C4-2B (cell line): ENCODE measurements around the gene YIPF7.

Experiments used
- ZFX ChIP-seq: fragments of 450-650 bp; IDR thresholded peaks from 2 replicates; pipeline ENCODE4 v1.6.1; 2017
- TF ChIP-seq, protein P1 (sequence below): fragments of 450-650 bp; conservative IDR thresholded peaks from 2 replicates; pipeline ENCODE4 v1.5.1; 2017; ENCODE audit warnings: mild to moderate bottlenecking

DNA sequence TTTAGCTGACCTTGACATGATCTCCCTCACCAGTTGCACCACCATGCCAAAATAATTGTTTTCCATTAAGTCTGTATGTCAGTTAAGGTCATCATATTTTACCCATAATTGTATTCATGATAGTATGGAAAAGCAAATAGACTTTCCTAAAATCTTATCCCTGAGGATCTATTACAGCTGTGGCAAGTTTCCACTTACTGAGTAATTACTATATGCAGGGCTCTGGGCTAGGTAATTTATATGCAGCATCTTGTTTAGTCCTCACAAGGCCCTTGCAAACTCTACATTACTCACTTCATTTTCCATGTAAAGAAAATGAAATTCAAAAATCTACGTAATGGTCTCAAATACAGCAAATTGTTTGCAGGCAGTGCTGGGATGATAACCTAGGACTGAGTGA lies 34.8 kb downstream of the YIPF7 start:
- TF ChIP-seq, protein P1, sequence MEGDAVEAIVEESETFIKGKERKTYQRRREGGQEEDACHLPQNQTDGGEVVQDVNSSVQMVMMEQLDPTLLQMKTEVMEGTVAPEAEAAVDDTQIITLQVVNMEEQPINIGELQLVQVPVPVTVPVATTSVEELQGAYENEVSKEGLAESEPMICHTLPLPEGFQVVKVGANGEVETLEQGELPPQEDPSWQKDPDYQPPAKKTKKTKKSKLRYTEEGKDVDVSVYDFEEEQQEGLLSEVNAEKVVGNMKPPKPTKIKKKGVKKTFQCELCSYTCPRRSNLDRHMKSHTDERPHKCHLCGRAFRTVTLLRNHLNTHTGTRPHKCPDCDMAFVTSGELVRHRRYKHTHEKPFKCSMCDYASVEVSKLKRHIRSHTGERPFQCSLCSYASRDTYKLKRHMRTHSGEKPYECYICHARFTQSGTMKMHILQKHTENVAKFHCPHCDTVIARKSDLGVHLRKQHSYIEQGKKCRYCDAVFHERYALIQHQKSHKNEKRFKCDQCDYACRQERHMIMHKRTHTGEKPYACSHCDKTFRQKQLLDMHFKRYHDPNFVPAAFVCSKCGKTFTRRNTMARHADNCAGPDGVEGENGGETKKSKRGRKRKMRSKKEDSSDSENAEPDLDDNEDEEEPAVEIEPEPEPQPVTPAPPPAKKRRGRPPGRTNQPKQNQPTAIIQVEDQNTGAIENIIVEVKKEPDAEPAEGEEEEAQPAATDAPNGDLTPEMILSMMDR, result no peak
- TF ChIP-seq ZFX, result no peak
